OCI-LY7 (cell line): Measurements from ENCODE around the gene DNAH6.

Source experiments
- CTCF ChIP-seq: fragments of 200-600 bp; sonication (generic); conservative IDR thresholded peaks from 2 replicates; pipeline ENCODE4 v1.5.1; 2014; ENCODE audit warnings: mild to moderate bottlenecking, antibody characterized with exemption, low read length, moderate library complexity, mixed read lengths
- EZH2phosphoT487 ChIP-seq: fragments of 200-600 bp; sonication (generic); IDR thresholded peaks from 2 replicates; pipeline ENCODE4 v1.6.1; 2018; ENCODE audit warnings: low read depth, borderline replicate concordance, mild to moderate bottlenecking, mixed run types, antibody characterized with exemption, low read length, moderate library complexity, mixed read lengths

- no peak for TF ChIP-seq CTCF
- TF ChIP-seq EZH2phosphoT487: no peak
Measured at GRCh38 chr2:84771251-84771650, 255.0 kb downstream of the DNAH6 start.
